22Rv1 (cell line): ENCODE measurements around the gene ENAH.

Experiments
- ZFX ChIP-seq: fragments of 450-650 bp; IDR thresholded peaks from 2 replicates; pipeline ENCODE4 v1.6.1; 2017; ENCODE audit warnings: antibody characterized with exemption, borderline replicate concordance
- TF ChIP-seq, protein P1 (sequence below): fragments of 450-650 bp; IDR thresholded peaks from 2 replicates; pipeline ENCODE4 v1.5.1; 2017; ENCODE audit warnings: mild to moderate bottlenecking

DNA sequence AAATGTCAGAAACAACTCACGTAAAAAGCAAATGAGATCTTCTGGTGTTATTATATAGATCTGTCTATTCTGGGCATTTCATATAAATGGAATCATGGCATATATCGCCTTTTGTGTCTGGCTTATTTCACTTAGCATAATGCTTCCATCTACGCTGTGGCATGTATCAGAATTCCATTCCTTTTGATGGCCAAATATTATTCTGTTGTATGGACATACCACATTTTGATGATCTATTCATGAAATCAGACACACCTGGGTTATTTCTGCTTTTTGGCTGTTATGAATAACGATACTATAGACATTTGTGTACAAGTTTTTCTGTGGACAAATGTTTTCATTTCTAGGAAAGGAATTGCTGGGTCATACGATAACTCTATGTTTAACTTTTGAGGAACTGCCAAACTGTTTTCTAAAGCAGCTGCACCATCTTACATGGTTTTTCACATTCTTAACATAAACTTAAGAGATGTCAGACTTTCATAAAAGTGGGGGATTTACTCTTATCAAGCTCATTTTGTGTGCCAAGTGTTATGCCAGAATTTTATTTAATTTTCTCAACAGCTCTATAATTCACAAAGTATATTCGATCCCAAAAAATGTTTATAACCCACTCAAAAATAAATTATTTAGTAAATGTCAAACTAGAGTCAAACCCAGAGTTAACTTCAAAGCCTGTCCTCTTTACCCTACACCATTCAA, 7.6 kb downstream of the ENAH start:
- TF ChIP-seq, protein P1, sequence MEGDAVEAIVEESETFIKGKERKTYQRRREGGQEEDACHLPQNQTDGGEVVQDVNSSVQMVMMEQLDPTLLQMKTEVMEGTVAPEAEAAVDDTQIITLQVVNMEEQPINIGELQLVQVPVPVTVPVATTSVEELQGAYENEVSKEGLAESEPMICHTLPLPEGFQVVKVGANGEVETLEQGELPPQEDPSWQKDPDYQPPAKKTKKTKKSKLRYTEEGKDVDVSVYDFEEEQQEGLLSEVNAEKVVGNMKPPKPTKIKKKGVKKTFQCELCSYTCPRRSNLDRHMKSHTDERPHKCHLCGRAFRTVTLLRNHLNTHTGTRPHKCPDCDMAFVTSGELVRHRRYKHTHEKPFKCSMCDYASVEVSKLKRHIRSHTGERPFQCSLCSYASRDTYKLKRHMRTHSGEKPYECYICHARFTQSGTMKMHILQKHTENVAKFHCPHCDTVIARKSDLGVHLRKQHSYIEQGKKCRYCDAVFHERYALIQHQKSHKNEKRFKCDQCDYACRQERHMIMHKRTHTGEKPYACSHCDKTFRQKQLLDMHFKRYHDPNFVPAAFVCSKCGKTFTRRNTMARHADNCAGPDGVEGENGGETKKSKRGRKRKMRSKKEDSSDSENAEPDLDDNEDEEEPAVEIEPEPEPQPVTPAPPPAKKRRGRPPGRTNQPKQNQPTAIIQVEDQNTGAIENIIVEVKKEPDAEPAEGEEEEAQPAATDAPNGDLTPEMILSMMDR: no peak
- TF ChIP-seq ZFX: no peak
